Loucy (cell line): ENCODE measurements around the gene ARMH2.

ENCODE experiments used
- H2AFZ ChIP-seq: fragments of 200-600 bp; sonication (generic); 2 replicates; pipeline ENCODE4 v1.6.0; 2016; ENCODE audit warnings: antibody characterized with exemption, mild to moderate bottlenecking, low read length, moderate library complexity
- H3F3A ChIP-seq: fragments of 200-600 bp; 2 replicates; pipeline ENCODE4 v1.6.0; 2016; ENCODE audit warnings: antibody characterized with exemption, low read depth, mild to moderate bottlenecking
- H3K27me3 ChIP-seq: fragments of 200-600 bp; sonication (generic); 2 replicates; pipeline ENCODE4 v1.6.1; 2014; ENCODE audit warnings: low read length, mild to moderate bottlenecking; ENCODE audit not compliant: insufficient read depth, poor library complexity, severe bottlenecking
- H3K36me3 ChIP-seq: fragments of 200-600 bp; sonication (generic); 2 replicates; pipeline ENCODE4 v1.6.1; 2016; ENCODE audit warnings: low read length; ENCODE audit not compliant: insufficient read depth
- H3K4me1 ChIP-seq: fragments of 200-600 bp; sonication (generic); 2 replicates; pipeline ENCODE4 v1.5.1; 2014; ENCODE audit warnings: low read length, mild to moderate bottlenecking; ENCODE audit not compliant: insufficient read depth, poor library complexity, severe bottlenecking
- H3K4me2 ChIP-seq: fragments of 200-600 bp; sonication (generic); 2 replicates; pipeline ENCODE4 v1.6.0; 2014; ENCODE audit warnings: antibody characterized with exemption, low read length, low read depth, mild to moderate bottlenecking; ENCODE audit not compliant: poor library complexity, severe bottlenecking
- H3K4me3 ChIP-seq: fragments of 200-600 bp; sonication (generic); 2 replicates; pipeline ENCODE4 v1.5.1; 2014; ENCODE audit warnings: low read length, mild to moderate bottlenecking, mixed read lengths; ENCODE audit not compliant: poor library complexity, severe bottlenecking
- H3K79me2 ChIP-seq: fragments of 200-600 bp; sonication (generic); 2 replicates; pipeline ENCODE4 v1.6.1; 2014; ENCODE audit warnings: low read length; ENCODE audit not compliant: insufficient read depth
- H3K9ac ChIP-seq: fragments of 200-600 bp; sonication (generic); 2 replicates; pipeline ENCODE4 v1.6.0; 2014; ENCODE audit warnings: mild to moderate bottlenecking, low read depth, low read length, moderate library complexity; ENCODE audit not compliant: poor library complexity, severe bottlenecking
- H3K9me2 ChIP-seq: fragments of 200-600 bp; sonication (generic); replicated peaks from 2 replicates; pipeline ENCODE4 v1.6.1; 2016; ENCODE audit warnings: low read depth, low read length, mixed read lengths
- H3K9me3 ChIP-seq: fragments of 200-600 bp; sonication (generic); 2 replicates; pipeline ENCODE4 v1.6.1; 2014; ENCODE audit warnings: mild to moderate bottlenecking, antibody characterized with exemption, low read length, low read depth; ENCODE audit not compliant: insufficient read depth
- H4K20me1 ChIP-seq: fragments of 200-600 bp; sonication (generic); 2 replicates; pipeline ENCODE4 v1.6.0; 2014; ENCODE audit warnings: antibody characterized with exemption, low read length, mild to moderate bottlenecking; ENCODE audit not compliant: insufficient read depth, poor library complexity, severe bottlenecking
- EZH2phosphoT487 ChIP-seq: fragments of 200-600 bp; IDR thresholded peaks from 2 replicates; pipeline ENCODE4 v1.6.1; 2018; ENCODE audit warnings: antibody characterized with exemption, mild to moderate bottlenecking, moderate library complexity, borderline replicate concordance
- TF ChIP-seq, protein P1 (sequence below): fragments of 200-600 bp; sonication (generic); conservative IDR thresholded peaks from 2 replicates; pipeline ENCODE4 v1.5.1; 2014; ENCODE audit warnings: mild to moderate bottlenecking, antibody characterized with exemption, low read length

The ARMH2 gene

DNA sequence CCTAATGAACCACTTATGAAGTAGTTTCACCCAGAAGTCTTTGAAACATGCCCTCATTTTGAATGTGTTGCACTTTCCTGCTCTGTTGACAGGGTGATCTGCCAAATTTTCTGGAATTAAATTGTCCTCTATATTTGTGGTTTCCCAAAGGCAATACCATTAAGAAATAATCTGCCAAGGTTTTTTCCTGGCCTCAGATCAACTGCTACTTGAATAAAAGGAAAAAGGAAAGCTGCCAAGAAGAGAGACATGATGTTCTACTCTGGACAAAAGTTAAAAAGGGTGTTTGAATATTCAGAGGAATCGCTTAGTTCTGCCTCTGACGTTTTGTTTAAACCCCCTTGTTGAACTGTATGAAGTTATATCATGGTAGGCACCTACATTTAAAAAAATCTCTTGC is 37.4 kb upstream of the ARMH2 start:
- H3K27me3 ChIP-seq = no peaks in the 10 kb centered on the region
- no peak overlapping the region for H3K4me2 ChIP-seq
- no peak overlapping the region for H3K4me3 ChIP-seq
- no peaks in the 10 kb centered on the region for H3K9me3 ChIP-seq
- no peak overlapping the region for H2AFZ ChIP-seq
- TF ChIP-seq, protein P1, sequence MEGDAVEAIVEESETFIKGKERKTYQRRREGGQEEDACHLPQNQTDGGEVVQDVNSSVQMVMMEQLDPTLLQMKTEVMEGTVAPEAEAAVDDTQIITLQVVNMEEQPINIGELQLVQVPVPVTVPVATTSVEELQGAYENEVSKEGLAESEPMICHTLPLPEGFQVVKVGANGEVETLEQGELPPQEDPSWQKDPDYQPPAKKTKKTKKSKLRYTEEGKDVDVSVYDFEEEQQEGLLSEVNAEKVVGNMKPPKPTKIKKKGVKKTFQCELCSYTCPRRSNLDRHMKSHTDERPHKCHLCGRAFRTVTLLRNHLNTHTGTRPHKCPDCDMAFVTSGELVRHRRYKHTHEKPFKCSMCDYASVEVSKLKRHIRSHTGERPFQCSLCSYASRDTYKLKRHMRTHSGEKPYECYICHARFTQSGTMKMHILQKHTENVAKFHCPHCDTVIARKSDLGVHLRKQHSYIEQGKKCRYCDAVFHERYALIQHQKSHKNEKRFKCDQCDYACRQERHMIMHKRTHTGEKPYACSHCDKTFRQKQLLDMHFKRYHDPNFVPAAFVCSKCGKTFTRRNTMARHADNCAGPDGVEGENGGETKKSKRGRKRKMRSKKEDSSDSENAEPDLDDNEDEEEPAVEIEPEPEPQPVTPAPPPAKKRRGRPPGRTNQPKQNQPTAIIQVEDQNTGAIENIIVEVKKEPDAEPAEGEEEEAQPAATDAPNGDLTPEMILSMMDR = no peak
- no peak for TF ChIP-seq EZH2phosphoT487
- no peaks in the 10 kb centered on the region for H3K4me1 ChIP-seq
- no peaks in the 10 kb centered on the region for H3K79me2 ChIP-seq
- no peaks in the 10 kb centered on the region for H3K9me2 ChIP-seq
- no peaks in the 10 kb centered on the region for H3F3A ChIP-seq
- H4K20me1 ChIP-seq = no peaks in the 10 kb centered on the region
- H3K9ac ChIP-seq = no peak overlapping the region
- H3K36me3 ChIP-seq = peaks cover 29% of the 10 kb centered on the region; the same call in 1 of the 2 replicates

DNA sequence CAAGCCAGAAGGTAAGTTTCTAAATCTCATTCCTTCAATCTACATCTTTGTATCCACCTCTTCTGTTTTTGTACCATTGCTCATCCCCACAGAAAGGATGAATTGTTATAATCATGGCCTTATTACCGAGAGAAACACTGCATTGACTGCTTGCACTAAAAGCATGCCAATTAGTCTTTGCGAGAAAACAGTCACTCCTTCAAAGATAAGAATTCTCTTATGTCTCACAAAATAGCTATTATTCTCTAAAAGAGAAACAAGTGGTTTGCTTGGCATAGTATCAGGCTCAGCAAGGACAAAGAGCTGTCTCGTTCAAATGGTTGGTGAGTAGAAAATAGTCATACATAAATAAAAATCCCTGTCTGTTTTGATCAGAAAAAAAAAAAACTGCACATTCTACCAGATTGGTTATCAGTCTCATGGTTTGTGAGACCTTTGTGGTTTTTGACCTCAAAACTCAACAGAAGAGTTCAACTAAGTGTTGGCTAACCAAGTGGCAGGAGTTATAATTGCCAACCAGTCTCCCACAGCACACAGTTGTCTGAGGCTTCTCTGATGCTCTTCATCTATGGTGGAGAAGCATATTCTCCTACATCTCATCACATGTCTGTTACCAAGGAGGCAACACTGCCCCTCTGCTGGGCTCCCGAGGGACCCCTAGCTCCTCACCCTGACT is 35.1 kb upstream of the ARMH2 start:
- H3K4me1 ChIP-seq = no peaks in the 10 kb centered on the region

DNA sequence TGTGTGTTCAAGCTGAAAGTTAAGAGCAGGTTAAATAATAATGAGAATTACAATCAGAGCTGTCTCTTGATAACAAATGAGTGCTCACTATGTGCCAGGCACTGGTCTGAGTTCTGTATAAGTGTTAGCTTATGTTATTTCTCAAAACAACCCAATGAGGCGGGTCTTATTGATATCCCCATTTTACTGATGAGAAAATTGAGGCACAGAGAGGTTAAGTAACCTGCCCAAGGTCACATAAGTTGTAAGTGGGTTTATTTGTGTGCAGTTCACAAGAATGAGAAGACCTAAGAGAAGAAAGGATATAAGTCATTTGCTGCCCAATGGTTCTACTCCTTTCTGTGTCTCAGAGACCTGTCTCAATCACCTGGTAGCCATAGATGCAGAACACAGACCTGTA is 34.1 kb upstream of the ARMH2 start:
- no peak overlapping the region for H2AFZ ChIP-seq
- no peak overlapping the region for H3K9ac ChIP-seq
- no peaks in the 10 kb centered on the region for H3F3A ChIP-seq
- no peaks in the 10 kb centered on the region for H3K4me1 ChIP-seq
- TF ChIP-seq, protein P1 = no peak
- no peak for TF ChIP-seq EZH2phosphoT487
- H3K79me2 ChIP-seq = no peaks in the 10 kb centered on the region
- no peaks in the 10 kb centered on the region for H4K20me1 ChIP-seq
- no peaks in the 10 kb centered on the region for H3K27me3 ChIP-seq
- no peaks in the 10 kb centered on the region for H3K9me3 ChIP-seq
- H3K36me3 ChIP-seq = peaks cover 21% of the 10 kb centered on the region; the same call in 1 of the 2 replicates
- H3K9me2 ChIP-seq = no peaks in the 10 kb centered on the region
- no peak overlapping the region for H3K4me2 ChIP-seq
- no peak overlapping the region for H3K4me3 ChIP-seq

More for the DNA sequence above, 35.1 kb upstream of the ARMH2 start:
- no peak overlapping the region for H3K9ac ChIP-seq
- no peak overlapping the region for H3K4me3 ChIP-seq
- no peaks in the 10 kb centered on the region for H3K27me3 ChIP-seq
- H3K79me2 ChIP-seq = no peaks in the 10 kb centered on the region
- H3F3A ChIP-seq = no peaks in the 10 kb centered on the region
- no peak overlapping the region for H2AFZ ChIP-seq
- TF ChIP-seq, protein P1 = no peak
- no peak for TF ChIP-seq EZH2phosphoT487
- H3K9me2 ChIP-seq = no peaks in the 10 kb centered on the region
- H4K20me1 ChIP-seq = no peaks in the 10 kb centered on the region
- peaks cover 19% of the 10 kb centered on the region; the same call in 1 of the 2 replicates for H3K36me3 ChIP-seq
- no peak overlapping the region for H3K4me2 ChIP-seq
- H3K9me3 ChIP-seq = no peaks in the 10 kb centered on the region
